Muscle of arm (tissue), 12 donors: ENCODE data around the gene PRR36. TPM values are rescaled to one million over a fixed set of nuclear protein-coding genes. Genes with fewer than 3 reads are reported as not detected.
"Not testable (repeated sequence)": the region's sequence is repeated elsewhere in the genome, so short reads cannot be mapped to it uniquely, and the experiment has no call there.

Experiments used
- DNase-seq: peaks from one replicate; pipeline ENCODE4 v3.0.0-alpha.2; 2013
- polyA plus RNA-seq, 12 donors: library from polyadenylated mRNA; unstranded; fragments of 120-200 nt; gene quantifications; one replicate each; pipeline ENCODE4 v1.2.1, GENCODE V29; 2013; ENCODE audit not compliant: insufficient read length in 12 of 12

PRR36 gene
- polyA plus RNA-seq, 12 donors = 0.16 to 2.9 (median 0.22) TPM; not detected in 1

- DNase-seq = no peak
Measured at GRCh38 chr19:7900401-7900870, 26.2 kb upstream of the PRR36 start.

- DNase-seq = no peak
Measured at GRCh38 chr19:7899751-7900378, 25.7 kb upstream of the PRR36 start.

- no peak for DNase-seq
Measured at GRCh38 chr19:7898967-7899366, 24.8 kb upstream of the PRR36 start.

- no peak for DNase-seq
Measured at GRCh38 chr19:7897292-7897691, 23.1 kb upstream of the PRR36 start.

GRCh38 chr19:7895565-7895964 lies 21.4 kb upstream of the PRR36 start:
- DNase-seq = no peak

- no peak for DNase-seq
Measured at GRCh38 chr19:7894612-7895309, 20.6 kb upstream of the PRR36 start.

- DNase-seq = not testable (repeated sequence)
Measured at GRCh38 chr19:7893362-7894101, 19.3 kb upstream of the PRR36 start.

GRCh38 chr19:7888826-7889217 lies 14.6 kb upstream of the PRR36 start:
- no peak for DNase-seq

- DNase-seq = no peak
Measured at GRCh38 chr19:7888145-7888825, 14.1 kb upstream of the PRR36 start, which contains the start of gene LRRC8E. TSS of gene LRRC8E (plus strand) at chr19:7888510. CDS start at chr19:7895604, 7,094 bp downstream.

GRCh38 chr19:7887408-7888144 lies 13.4 kb upstream of the PRR36 start:
- DNase-seq = no peak

- no peak for DNase-seq
Measured at GRCh38 chr19:7885818-7886217, 11.6 kb upstream of the PRR36 start.

GRCh38 chr19:7883796-7884570 lies 9.8 kb upstream of the PRR36 start:
- no peak for DNase-seq

- no peak for DNase-seq
Measured at GRCh38 chr19:7883105-7883504, 8.9 kb upstream of the PRR36 start.

GRCh38 chr19:7881910-7882309 lies 7.7 kb upstream of the PRR36 start:
- no peak for DNase-seq

- no peak for DNase-seq
Measured at GRCh38 chr19:7879836-7880235, 5.6 kb upstream of the PRR36 start.

GRCh38 chr19:7879111-7879807 lies 5.1 kb upstream of the PRR36 start:
- no peak for DNase-seq

GRCh38 chr19:7877249-7877836 lies 3.2 kb upstream of the PRR36 start:
- no peak for DNase-seq

GRCh38 chr19:7874897-7875273 lies 695 bp upstream of the PRR36 start:
- no peak for DNase-seq

- DNase-seq = no peak
Measured at GRCh38 chr19:7873304-7874075, 700 bp downstream of the PRR36 start.
